ENCODE measurements around the gene ITPR2. TPM values are rescaled to one million over a fixed set of nuclear protein-coding genes. Genes with fewer than 3 reads are reported as not detected.
"Not testable (repeated sequence)": the region's sequence is repeated elsewhere in the genome, so short reads cannot be mapped to it uniquely, and the experiment has no call there.

Gene ITPR2
- total RNA-seq, 2 experiments from 2014 or later: 28.8 to 29.9 TPM

GRCh38 chr12:26868447-26869103 lies 35.6 kb upstream of the ITPR2 start:
- no peak overlapping the region for H3K27ac ChIP-seq (ENCODE audit: low read depth in 1 of 2, low read length in 2 of 2)
- H3K4me1 Mint-ChIP-seq (ENCODE audit: low read depth): peaks cover 24% of the 10 kb centered on the region
- ATAC-seq (ENCODE audit: poor library complexity) (no peak), DNase-seq (no peak)
- H3K27me3 Mint-ChIP-seq: no peaks in the 10 kb centered on the region
- H3K4me1 ChIP-seq (ENCODE audit: insufficient read depth, low read length): peaks cover 6% of the 10 kb centered on the region
- H3K4me3 ChIP-seq (ENCODE audit: low read length): no peak overlapping the region
- H3K9me3 Mint-ChIP-seq: no peaks in the 10 kb centered on the region
- ChIA-PET CTCF (no interaction called here), POLR2A (no interaction called here)
- H3K9me3 ChIP-seq (ENCODE audit: control insufficient read depth in 1 of 2, insufficient read depth in 1 of 2, low read length in 2 of 2): no peaks in the 10 kb centered on the region
- H3K36me3 Mint-ChIP-seq (ENCODE audit: low read depth): no peaks in the 10 kb centered on the region
- H3K27me3 ChIP-seq (ENCODE audit: control insufficient read depth in 1 of 2, insufficient read depth in 2 of 2, low read length in 2 of 2): peaks cover 0 to 6% of the 10 kb centered on the region in 2 experiments
- H3K27ac Mint-ChIP-seq: no peak overlapping the region
- intact Hi-C loops (cut with DNase I, micrococcal nuclease): no loop called here
- no peak overlapping the region for H3K4me3 Mint-ChIP-seq
- TF ChIP-seq, protein P1, sequence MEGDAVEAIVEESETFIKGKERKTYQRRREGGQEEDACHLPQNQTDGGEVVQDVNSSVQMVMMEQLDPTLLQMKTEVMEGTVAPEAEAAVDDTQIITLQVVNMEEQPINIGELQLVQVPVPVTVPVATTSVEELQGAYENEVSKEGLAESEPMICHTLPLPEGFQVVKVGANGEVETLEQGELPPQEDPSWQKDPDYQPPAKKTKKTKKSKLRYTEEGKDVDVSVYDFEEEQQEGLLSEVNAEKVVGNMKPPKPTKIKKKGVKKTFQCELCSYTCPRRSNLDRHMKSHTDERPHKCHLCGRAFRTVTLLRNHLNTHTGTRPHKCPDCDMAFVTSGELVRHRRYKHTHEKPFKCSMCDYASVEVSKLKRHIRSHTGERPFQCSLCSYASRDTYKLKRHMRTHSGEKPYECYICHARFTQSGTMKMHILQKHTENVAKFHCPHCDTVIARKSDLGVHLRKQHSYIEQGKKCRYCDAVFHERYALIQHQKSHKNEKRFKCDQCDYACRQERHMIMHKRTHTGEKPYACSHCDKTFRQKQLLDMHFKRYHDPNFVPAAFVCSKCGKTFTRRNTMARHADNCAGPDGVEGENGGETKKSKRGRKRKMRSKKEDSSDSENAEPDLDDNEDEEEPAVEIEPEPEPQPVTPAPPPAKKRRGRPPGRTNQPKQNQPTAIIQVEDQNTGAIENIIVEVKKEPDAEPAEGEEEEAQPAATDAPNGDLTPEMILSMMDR (IDR thresholded peaks at IDR 0.05): no peak
- H3K36me3 ChIP-seq (ENCODE audit: insufficient read depth, low read length): no peaks in the 10 kb centered on the region

- DNase-seq: peak in 1 of 14 experiments; percentile 9
- Histone ChIP-seq H3K27ac (ENCODE audit: low read depth in 1 of 2, low read length in 2 of 2) (no peak overlapping the region), H3K9me3 (ENCODE audit: control insufficient read depth in 1 of 2, insufficient read depth in 1 of 2, low read length in 2 of 2) (no peaks in the 10 kb centered on the region), H3K36me3 (ENCODE audit: insufficient read depth, low read length) (no peaks in the 10 kb centered on the region), H3K4me3 (ENCODE audit: low read length) (no peak overlapping the region), H3K4me1 (ENCODE audit: insufficient read depth, low read length) (peaks cover 6% of the 10 kb centered on the region), H3K27me3 (ENCODE audit: control insufficient read depth in 1 of 2, insufficient read depth in 2 of 2, low read length in 2 of 2) (peaks cover 0 to 6% of the 10 kb centered on the region in 2 experiments)
- no peaks in the 10 kb centered on the region for H3K27me3 Mint-ChIP-seq
- CTCF ChIA-PET: interaction anchor here (0.7 kb wide), 1 partner anchor 54 kb away, joined by 3 read pairs; no protein-coding TSS in a partner anchor
- no peaks in the 10 kb centered on the region for H3K36me3 Mint-ChIP-seq (ENCODE audit: low read depth)
- TF ChIP-seq, protein P1 (IDR thresholded peaks at IDR 0.05): no peak
- POLR2A ChIA-PET: interaction anchor here (0.6 to 1.0 kb wide), 2 partner anchors 34 to 156 kb away, joined by 3 to 4 read pairs; partner anchors contain the start of gene ITPR2
- peaks cover 24% of the 10 kb centered on the region for H3K4me1 Mint-ChIP-seq (ENCODE audit: low read depth)
- H3K9me3 Mint-ChIP-seq: no peaks in the 10 kb centered on the region
- H3K4me3 Mint-ChIP-seq: no peak overlapping the region
- H3K27ac Mint-ChIP-seq: no peak overlapping the region
- no peak for ATAC-seq (ENCODE audit: poor library complexity)
- intact Hi-C loops (cut with DNase I, micrococcal nuclease): no loop called here
Observed at GRCh38 chr12:26867080-26867479, 34.1 kb upstream of the ITPR2 start.

DNA sequence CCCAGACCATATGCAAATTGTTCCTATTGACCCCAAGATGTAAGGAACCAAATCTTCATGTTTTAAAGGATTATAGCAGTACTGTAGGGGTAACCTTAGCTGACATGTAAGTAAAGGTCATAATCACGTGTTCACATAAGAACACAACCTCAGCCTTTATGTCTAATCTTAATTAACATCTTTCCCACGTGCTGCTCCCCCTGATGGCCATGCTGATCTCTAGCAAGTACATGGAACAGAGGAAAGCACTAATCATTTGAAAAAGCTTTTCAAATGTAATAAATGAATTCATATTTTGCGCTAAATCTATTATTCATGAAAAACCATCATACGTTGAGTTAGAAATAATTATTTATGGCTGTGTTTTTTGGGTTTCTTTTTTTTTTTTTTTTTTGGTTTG lies 30.5 kb upstream of the ITPR2 start:
- intact Hi-C loops (cut with DNase I, micrococcal nuclease): no loop called here
- TF ChIP-seq, protein P1 (IDR thresholded peaks at IDR 0.05): no peak
- peaks cover 14% of the 10 kb centered on the region for H3K4me1 Mint-ChIP-seq (ENCODE audit: low read depth)
- H3K27ac Mint-ChIP-seq: no peak overlapping the region
- Histone ChIP-seq H3K27me3 (ENCODE audit: control insufficient read depth in 1 of 2, insufficient read depth in 2 of 2, low read length in 2 of 2) (no peaks in the 10 kb centered on the region), H3K36me3 (ENCODE audit: insufficient read depth, low read length) (no peaks in the 10 kb centered on the region), H3K27ac (ENCODE audit: low read depth in 1 of 2, low read length in 2 of 2) (no peak overlapping the region), H3K4me1 (ENCODE audit: insufficient read depth, low read length) (no peaks in the 10 kb centered on the region), H3K4me3 (ENCODE audit: low read length) (no peak overlapping the region), H3K9me3 (ENCODE audit: control insufficient read depth in 1 of 2, insufficient read depth in 1 of 2, low read length in 2 of 2) (no peaks in the 10 kb centered on the region)
- ChIA-PET POLR2A (interaction anchor here (0.7 kb wide), 1 partner anchor 28 kb away, joined by 3 read pairs; no protein-coding TSS in a partner anchor), CTCF (interaction anchor here (0.6 to 1.0 kb wide), 3 partner anchors 21 to 440 kb away, joined by 3 to 4 read pairs (median 3); no protein-coding TSS in a partner anchor)
- H3K27me3 Mint-ChIP-seq: no peaks in the 10 kb centered on the region
- DNase-seq (peak in 1 of 14 experiments; percentile 10), ATAC-seq (ENCODE audit: poor library complexity) (no peak)
- H3K4me3 Mint-ChIP-seq: no peak overlapping the region
- H3K9me3 Mint-ChIP-seq: no peaks in the 10 kb centered on the region
- no peaks in the 10 kb centered on the region for H3K36me3 Mint-ChIP-seq (ENCODE audit: low read depth)

DNA sequence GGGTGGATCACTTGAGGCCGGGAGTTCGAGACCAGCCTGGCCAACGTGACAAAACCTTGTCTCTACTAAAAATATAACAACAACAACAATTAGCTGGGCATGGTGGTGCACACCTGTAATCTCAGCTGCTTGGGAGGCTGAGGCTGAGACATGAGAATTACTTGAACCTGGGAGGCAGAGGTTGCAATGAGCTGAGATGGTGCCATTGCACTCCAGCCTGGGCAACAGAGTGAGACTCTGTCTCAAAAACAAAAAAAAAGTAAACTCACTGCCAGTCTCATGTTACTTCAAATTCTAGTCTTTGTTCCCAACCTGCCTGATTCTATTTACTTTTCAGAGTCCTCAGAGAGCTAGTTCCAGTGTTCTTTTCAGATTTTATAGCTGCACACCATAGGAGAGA lies 29.8 kb upstream of the ITPR2 start:
- peaks cover 11% of the 10 kb centered on the region for H3K4me1 Mint-ChIP-seq (ENCODE audit: low read depth)
- H3K36me3 Mint-ChIP-seq (ENCODE audit: low read depth); H3K27ac ChIP-seq (ENCODE audit: low read depth in 1 of 2, low read length in 2 of 2); H3K9me3 ChIP-seq (ENCODE audit: control insufficient read depth in 1 of 2, insufficient read depth in 1 of 2, low read length in 2 of 2); intact Hi-C loops (cut with DNase I, micrococcal nuclease); H3K27me3 ChIP-seq (ENCODE audit: control insufficient read depth in 1 of 2, insufficient read depth in 2 of 2, low read length in 2 of 2); H3K27ac Mint-ChIP-seq; H3K9me3 Mint-ChIP-seq; H3K27me3 Mint-ChIP-seq; H3K4me1 ChIP-seq (ENCODE audit: insufficient read depth, low read length); H3K36me3 ChIP-seq (ENCODE audit: insufficient read depth, low read length); H3K4me3 ChIP-seq (ENCODE audit: low read length); ATAC-seq (ENCODE audit: poor library complexity); DNase-seq; H3K4me3 Mint-ChIP-seq: not testable (repeated sequence)
- POLR2A ChIA-PET: interaction anchor here (0.7 kb wide), 1 partner anchor 28 kb away, joined by 3 read pairs; no protein-coding TSS in a partner anchor
- CTCF ChIA-PET: interaction anchor here (0.6 to 1.0 kb wide), 2 partner anchors 22 to 441 kb away, joined by 3 to 4 read pairs; no protein-coding TSS in a partner anchor
